Right renal pelvis (tissue), 4 donors: ENCODE measurements around the gene FBF1. TPM values are rescaled to one million over a fixed set of nuclear protein-coding genes. Genes with fewer than 3 reads are reported as not detected.
"Not testable (repeated sequence)": the region's sequence is repeated elsewhere in the genome, so short reads cannot be mapped to it uniquely, and the experiment has no call there.

Experiments
- DNase-seq, 4 donors: peaks; one replicate each; pipeline ENCODE4 v3.0.0-alpha.2; 2013; ENCODE audit warnings: low read depth in 4 of 4, low spot score in 3 of 4, missing footprints in 1 of 4
- polyA plus RNA-seq, 4 donors: library from polyadenylated mRNA; unstranded; fragments of 120-200 nt; gene quantifications; one replicate each; pipeline ENCODE4 v1.2.1, GENCODE V29; 2013; ENCODE audit not compliant: insufficient read length in 4 of 4

FBF1 gene
- polyA plus RNA-seq, 4 donors: 8.4 to 10.3 (median 8.9) TPM

DNA sequence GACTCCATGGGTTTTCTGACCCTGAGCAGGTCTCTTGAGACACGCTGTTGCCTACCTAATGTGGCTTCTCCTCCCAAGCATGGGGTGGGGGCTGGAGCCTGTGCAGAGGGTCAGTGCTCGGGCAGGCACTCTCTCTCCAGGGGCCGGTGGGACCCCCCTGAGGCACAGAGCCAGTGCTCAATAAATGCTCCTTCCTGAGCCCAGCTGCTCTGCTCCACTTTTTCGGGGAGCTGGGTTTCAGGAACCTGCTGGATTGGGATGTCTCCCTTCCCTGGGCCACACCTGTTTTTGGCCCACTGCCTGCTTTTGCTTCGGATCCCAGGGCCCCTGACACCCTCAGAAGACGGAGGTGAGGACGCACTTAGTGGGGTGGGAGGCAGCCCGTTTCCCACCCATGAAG lies 42.8 kb downstream of the FBF1 start:
- DNase-seq: no peak

DNA sequence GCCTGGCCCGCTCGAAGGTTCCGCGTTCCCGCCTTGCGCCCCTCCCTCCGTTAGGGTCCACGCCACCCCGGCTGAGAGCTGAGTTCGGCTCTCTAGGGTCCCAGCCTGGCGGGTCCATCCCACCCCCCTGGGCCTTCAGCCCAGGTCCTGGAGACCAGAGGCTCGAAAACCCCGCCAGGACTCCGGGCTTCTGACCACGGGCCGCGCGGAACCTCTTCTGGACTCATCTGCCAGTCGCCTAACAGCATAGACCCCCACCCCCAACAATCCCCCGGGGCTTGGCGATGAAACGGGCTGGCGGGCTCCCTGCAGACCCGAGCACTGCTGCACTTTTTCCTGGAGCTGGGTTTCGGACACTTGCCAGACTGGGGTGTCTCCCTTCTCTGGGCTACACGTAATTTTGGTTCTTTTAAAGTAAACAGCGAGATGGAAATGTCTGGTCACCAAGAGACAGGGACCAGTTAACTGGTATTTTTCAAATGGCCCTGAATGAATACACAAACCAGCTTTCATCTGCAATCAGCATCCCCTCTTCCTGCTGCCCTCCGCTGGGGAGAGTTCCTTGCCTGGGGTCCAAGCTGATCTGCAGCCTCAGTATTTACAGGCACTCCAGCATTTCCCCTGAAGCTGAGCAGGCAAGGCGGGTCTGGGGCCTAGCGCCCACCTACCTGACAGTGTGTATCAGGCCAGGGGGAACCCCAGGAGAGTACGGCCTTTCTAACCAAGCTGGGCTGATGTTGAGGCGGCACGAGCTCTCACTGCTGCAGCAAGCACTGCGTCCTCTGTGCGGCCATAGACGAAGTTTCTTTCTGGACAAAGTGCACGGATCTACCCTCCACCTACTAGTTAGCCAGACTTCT lies 43.5 kb downstream of the FBF1 start:
- no peak for DNase-seq

DNA sequence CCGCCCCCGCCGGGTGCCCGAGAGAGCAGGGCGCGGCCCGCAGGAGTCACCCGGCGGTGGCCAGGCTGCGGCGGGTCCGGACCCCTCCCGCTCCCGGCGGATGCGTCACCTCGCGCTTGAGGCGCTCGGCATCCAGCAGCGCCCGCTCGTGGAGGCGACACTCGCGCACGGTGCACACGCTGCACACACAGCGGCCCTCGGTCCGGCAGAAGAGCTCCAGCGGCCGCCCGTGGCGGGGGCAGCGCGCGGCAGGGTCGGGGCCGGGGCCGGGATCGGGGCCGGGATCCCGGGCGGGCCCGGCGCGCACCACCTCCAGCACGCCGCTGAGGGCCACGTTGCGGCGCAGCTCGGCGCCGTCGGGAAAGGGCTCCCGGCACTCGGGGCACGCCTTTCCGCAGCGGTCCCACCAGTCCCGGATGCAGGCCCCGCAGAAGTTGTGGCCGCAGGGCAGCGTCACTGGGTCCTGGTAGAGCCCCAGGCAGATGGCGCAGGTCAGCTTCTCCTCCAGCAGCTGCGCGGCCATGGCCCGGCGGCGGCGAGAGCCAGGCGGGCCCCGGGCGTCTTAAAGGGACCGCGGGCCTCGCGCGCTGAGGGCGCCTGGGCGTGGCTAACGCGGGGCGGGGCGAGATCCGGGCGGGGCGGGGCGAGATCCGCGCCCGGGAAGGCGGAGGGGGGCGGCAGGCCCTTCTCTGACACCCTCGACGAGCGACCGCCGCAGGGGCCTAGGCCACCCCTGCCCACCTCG lies 44.3 kb downstream of the FBF1 start, which contains the start of gene TRIM65:
Gene TRIM65 (minus strand): TSS at position 537 of the 745 bp plus-strand sequence. CDS start 14 bp downstream, at position 523.
- no peak for DNase-seq

DNA sequence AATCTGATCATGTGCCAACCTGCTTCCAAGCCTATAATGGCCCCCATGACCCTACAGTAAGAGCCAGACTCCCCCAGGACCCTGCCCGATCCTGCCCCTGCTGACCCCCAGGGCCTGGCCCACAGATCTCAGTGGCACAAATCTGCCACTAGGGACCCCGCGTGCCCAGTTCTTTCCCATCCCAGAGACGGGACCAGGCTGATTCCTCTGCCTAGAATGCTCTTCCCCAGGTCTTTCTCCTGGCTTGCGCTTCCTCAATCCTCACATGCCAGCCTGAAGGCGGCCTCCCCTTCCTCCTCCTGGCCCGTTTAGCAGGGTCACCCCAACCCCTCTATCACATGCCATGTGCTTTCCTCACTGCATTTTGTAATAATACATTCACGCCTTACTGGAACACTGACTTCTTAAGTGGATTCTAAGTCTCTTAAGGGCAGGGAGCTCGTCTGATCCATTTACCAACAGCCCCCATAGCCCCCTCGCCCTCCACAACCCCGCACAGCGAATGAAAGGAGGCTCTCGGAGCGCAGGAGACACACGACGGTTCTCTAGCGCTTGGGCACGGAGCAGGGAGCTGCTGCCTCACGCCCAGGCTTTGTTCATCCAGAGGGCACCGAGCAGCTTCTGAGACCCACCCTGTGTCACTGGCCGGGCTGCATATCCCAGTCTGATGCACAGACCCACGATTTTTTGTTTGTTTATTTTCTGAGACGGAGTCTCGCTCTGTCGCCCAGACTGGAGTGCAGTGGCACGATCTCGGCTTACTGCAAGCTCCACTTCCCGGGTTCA lies 45.3 kb downstream of the FBF1 start:
- DNase-seq: no peak

DNA sequence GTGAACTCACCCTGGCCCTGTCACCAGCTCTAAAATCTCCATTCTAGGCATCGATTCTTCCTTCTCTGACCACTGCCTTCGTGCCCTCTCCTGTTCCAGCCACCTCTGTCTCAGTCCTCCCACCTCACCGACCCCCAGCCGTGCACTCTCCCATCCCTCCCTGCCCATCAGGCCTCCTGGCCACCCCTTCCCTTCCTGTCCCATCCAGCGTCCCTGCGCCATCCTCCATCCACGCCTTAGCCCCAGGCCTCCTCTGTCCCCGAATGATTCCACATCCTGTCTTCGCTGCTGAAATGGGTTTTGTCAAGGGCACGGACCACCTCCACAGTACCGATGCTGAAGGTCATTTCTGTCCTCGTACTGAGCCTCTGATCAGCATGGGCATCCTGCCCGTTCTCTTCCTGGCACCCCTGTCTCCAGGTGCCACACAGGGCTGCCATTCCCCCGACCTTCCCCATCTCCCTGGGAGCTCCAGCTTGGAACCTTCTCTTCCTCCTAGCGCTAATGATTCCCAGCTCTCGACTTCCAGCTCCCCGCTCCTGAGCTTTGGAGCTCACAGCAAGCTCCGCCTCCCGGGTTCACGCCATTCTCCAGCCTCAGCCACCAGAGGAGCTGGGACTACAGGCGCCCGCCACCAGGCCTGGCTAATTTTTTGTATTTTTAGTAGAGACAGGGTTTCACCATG lies 46.7 kb downstream of the FBF1 start:
- no peak for DNase-seq

DNA sequence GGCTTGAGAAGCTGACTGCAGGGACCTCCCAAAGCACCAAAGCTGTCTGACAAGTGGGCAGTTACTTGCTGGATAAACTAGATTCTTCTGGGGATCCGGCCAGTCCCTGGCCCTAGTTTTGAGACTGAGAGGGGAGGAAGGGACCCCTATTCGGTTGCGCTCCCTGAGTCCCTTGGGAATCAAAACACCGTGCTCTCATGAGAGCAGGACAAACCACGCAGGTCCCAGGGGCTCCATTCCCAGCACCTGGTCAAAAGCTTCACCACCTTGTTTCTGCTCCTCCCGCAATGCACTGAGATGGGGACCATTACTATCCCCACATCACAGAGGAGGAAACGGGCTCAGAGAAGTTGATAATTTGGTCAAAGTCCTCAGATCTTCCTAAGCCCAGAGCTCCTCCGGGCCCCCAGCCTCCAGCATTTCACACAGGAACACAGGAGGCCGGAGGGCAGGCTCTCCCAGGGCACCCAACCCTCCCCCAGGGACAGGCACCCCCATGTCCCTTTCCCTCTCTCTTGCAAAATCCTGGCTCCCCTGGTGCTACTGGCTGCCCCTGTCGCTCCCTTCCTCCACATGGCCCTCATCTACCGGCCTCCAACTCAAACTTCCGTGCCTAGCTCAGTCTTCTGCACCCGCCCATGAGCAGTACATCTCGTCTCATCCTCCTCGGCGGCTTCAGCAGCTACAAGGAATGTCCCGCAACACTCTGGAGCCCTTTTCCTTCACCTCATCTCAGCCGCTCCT lies 47.4 kb downstream of the FBF1 start:
- no peak for DNase-seq

DNA sequence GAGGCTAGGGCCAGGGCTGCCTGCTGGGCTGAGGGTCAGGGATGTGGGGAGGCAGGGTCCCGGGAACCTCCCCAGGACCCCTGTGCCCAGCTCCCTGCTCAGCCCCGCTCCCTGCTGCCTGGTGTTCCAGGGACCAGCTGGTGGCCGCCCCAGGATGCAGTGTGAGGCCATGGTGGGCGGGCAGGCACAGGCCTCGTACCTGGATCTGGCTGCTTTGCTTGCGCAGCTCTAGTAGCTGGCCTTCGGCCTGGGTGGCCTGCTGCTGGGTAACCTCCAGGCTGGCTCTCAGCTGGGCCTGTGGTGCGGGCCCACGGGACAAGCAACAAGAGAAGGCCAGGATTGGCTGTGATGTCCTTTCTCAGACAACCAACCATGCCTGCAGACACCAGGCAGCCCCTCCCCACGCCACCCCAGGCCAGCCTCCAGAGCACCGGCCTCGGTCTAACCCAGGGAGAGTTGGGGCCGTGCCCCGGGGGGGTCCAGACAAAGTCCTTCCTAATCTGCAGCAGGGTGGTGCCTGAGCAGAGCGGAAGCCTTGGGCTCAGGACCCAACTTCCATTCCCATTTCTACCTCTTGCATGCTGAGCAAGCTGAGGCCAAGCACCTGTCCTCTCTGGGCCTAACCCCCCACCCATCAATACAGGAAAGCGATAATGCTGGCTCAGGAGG lies 48.2 kb downstream of the FBF1 start:
- no peak for DNase-seq

DNA sequence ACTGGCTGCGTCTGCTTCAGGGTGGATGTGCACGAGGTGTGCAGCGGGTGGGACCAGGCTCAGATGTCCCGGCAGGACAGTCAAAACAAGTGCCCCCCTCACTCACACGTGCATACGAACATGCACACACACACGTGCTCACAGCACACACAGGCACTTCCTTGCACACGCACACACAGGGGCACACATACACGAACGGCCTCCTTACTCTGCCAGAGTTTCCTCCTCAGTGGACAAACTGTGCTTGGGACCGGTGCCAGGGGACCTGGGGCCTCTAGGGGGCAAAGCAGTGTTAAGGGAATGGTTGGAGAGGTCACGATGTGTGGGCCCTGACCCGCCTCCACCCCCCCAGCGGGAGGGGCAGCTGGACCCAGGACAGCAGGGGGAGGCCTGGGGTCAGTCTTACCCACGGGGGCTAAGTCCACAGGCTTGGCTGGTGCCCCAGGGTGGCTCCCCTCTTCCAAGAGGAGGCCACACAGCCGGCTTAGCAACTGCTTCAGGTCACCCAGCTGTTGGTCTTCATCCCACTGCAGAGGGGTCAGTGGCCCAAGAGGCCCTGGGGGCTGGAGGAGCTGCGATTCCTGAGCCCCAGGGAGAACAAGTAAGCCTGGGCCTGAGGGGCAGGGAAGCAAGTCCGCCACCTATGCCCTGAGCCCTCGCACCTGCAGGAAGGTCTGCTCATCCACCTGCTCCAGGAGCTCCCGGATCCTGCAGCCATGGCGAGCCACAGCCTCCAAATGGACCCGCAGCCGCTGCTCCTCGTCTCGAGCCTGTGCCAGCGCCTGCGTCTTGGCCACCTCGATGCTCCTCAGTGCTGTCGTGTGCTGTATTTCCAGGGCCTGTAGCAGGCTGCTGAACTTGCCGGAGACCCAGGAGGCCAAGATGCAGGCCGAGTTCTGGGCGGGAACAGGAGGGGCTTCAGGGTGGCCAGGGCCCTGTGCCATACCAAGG lies 49.0 kb downstream of the FBF1 start:
- no peak for DNase-seq

DNA sequence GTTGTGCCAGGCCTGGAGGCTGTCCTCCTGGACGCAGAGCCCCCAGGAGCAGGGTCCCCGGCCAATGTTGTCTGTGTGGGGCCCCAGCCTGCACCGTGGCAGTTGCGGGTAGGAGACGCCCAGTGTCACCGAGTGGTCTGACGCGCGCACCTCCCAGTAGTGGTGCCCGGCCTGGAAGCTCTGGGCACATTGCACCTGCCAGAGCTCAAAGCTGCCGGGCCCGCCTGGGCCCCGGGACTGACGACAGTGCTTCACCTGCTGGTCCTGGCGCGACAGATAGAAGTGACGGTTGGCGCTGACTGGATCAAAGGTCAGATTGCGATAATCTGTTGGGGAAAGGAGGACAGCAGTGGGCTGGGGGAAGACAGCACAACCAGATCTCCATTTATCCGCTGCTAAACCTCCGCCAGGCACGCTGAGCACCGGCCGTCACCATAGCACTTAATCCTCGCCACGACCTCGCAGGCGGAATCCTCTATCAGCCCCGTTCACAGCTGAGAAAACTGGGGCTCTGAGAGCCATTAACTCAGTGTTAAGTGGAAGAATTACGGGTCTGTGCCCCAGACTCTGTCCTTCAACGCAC lies 49.7 kb downstream of the FBF1 start:
- no peak for DNase-seq

DNA sequence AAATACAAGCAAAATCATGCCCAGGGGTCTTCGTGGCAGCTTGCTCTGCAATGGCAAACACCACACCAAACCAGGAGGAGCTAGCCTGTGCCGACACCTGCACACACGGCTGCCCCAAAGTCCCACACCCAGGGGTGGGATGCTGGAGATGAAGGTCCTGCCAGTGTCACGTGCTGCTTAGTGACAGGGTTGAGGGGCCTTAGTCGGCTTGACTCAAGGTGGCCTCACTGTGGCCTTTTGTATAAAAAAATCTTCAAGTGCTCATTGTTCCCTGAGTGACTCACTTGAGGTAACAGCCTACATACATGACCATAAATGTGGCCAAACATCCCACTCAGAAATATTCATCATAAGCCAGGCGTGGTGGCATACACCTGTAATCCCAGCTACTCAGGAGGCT lies 51.4 kb downstream of the FBF1 start:
- no peak for DNase-seq

DNA sequence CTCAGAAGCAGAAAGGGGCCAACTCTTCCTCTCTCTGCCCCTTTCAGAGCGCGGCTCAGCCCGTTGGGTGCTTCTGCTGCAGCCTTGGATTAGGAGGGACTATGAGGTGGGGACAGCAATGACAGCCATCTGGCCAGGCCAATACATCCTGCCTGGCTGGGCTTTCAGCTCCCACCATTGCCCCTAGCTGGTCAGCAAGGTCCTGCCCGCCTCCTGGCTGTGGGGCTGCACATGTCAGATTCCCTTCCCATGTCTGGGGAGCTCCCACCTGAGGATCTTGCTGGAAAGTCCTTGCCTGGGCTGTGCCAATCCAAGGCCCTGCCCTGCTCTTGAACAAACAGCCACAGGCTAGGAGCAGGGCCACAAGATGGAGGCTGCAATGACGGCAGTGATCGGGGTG lies 52.4 kb downstream of the FBF1 start:
- no peak for DNase-seq

DNA sequence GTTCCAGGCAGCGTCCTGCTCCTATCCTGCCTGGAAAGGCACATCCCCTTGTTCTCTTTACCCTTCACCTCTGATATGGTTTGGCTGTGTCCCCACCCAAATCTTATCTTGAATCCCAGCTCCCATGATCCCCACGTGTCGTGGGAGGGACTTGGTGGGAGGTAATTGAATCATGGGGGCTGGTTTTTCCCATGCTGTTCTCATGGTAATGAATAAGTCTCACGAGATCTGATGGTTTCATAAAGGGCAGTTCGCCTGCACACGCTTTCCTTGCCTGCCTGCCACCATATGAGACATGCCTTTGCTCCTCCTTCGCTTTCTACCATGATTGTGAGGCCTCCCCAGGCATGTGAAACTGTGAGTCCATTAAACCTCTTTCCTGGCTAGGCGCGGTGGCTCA lies 55.0 kb downstream of the FBF1 start:
- not testable (repeated sequence) for DNase-seq

DNA sequence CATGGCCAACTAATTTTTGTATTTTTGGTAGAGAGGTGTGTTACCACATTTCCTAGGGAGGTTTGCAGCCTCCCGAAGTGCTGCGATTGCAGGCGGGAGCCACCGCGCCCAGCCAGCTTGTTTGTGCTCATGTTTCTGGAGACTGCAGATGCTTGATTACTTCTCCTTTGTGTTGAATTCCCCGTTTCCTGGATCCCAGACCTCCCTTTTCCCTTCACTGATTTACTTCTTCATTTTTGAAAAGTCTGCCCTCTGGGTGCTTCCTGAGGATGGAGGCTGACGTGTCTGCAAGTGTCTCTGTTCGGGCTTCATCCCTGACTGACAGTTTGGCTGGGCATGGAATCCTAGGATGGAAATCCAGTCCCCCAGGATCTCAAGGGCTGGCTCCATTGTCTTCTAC lies 55.4 kb downstream of the FBF1 start:
- DNase-seq: no peak

DNA sequence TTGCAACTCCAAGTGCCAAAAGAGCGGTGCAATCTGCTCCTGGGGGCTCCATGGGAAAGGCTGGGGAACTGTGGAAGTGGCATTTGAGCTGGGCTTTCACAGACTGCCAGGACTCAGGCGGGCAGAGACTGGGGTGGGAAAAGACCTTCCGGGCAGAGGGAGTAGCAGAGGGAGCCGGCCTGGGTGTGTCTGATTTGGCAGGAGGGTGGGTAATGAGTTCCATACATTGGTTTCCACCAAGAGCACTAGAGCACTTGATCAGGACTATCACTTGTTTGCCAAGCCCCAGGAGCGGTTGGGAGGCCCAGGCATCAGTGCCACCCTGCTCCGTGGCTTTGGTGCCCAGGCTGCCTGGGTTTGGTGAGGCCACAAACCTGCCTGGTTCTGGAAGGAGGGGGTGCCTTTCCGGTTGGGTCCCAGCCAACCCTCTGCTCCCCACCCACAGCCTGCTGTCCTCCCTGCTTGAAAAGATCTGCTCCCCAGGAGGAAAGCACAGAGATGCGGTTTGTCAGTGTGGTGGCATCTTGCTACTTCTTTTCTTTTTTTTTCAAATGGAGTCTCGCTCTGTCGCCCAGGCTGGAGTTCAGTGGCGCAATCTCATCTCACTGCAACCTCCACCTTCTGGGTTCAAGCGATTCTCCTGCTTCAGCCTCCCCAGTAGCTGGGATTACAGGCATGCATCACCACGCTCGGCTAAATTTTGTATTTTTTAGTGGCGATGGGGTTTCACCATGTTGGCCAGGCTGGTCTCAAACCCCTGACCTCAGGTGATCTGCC lies 59.0 kb downstream of the FBF1 start:
- no peak for DNase-seq

DNA sequence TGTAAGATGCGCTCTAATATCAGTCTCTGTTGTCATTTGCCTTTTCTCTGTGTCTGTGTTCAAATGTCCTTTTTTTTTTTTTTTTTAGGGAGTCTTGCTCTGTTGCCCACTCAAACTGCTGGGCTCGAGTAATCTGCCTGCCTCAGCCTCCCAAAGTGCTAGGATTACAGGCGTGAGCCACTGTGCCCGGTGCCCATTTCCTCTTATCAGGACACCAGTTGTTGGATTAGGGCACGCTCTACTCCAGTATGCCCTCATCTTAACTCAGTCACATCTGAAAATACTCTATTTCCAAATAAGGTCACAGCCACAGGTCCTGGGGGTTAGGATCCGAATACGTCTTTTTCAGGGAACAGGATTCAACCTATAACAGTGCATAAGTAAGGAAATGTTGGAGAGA lies 60.6 kb downstream of the FBF1 start:
- no peak for DNase-seq

DNA sequence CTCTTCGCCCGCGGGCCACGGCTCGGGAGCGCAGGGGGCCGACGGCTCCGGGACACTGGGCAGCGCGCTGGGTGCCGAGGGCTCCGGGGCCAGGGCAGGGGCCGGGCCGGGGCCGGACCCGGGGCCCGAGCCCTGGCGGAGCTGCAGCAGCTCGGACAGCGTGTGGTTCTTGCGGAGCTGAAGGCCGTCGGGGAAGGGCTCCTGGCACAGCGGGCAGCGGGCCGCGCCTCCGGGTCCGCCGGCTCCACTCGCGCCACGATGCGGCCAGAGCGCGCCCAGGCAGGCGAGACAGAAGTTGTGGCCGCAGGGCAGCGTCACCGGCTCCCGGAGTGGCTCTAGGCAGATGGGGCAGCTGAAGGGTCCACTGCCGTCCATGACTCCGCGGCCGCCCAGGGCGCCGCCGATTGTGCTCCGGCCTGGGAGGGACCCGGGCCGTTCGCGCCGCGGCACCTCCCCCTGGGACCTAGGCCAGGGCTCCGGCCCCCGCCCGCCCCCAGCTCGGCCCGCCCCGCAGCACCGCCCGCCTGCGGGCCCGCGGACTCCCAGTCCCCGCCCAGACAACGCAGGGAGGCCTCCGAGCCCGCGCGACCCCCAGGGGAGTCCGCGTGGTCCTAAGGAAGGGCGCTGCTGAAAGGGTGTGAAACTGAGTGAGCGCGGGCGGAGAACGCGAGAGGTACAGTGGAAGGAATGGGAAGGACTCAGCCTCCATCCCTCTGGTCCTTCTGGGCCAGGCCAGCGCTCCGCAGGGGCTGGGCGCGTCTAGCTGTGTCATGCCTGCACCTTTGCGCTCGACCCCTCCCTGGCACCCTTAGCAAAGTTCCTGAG lies 62.5 kb downstream of the FBF1 start, which contains the start of gene TRIM47:
Gene TRIM47 (minus strand): TSS at position 408 of the 825 bp plus-strand sequence. CDS start 33 bp downstream, at position 375.
- no peak for DNase-seq
